HL-60 (cell line): Measurements from ENCODE around the gene MARK1.

Source experiments
- CTCF ChIP-seq: IDR thresholded peaks from one replicate; pipeline ENCODE4 v1.5.1; 2011; ENCODE audit warnings: low read length, control low read depth, inconsistent platforms; ENCODE audit not compliant: insufficient read depth
- POLR2AphosphoS5 ChIP-seq: IDR thresholded peaks from 2 replicates; pipeline ENCODE4 v1.6.1; 2012; ENCODE audit warnings: low read depth

DNA sequence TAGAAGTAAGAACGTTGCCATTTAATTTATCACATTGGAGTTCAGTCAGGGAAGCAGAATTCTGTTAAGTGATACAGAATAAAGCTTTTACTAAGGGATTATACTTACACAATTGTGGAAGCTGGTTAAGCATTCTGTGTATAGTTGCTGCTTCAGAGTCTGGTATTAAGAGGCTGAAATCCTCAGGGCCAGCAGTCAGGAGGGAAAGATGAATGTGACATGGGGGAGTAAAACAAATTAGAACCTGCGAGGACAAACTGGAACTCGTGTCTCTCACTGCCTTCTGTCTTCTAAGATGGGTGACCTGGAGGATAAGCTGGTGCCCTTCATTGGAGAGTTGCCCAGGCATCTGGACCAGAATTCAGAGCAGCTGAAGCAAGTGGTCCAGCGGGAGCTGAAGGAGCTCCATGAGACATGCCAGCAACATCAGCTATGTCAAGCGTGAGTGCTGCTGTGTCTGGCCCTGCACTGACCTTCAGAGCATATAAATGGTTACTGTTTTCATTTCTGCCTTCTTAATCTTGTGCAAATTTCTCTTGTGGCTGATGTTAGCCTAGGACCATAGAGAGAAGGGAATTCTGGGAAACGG is 23.0 kb downstream of the MARK1 start:
- TF ChIP-seq CTCF (no peak), POLR2AphosphoS5 (no peak)
